Mammary epithelial cell (primary cell): Measurements from ENCODE around the gene JUNB.

Experiments
- CTCF ChIP-seq, 2 donors: IDR thresholded peaks in 1 of 2; conservative IDR thresholded peaks in 1 of 2; 2 replicates each; pipeline ENCODE4 v1.5.1; 2011 to 2012; ENCODE audit warnings: inconsistent platforms in 2 of 2, low read length in 2 of 2, mild to moderate bottlenecking in 2 of 2, control low read depth in 1 of 2, low read depth in 1 of 2; ENCODE audit not compliant: insufficient read depth in 1 of 2; ENCODE audit errors: extremely low read depth in 1 of 2
- EZH2 ChIP-seq: IDR thresholded peaks from 2 replicates; pipeline ENCODE4 v1.6.1; 2012; ENCODE audit warnings: low read length, inconsistent platforms, borderline replicate concordance

- TF ChIP-seq CTCF (conservative IDR thresholded peaks at IDR 0.05 in 1 of 2, IDR thresholded peaks at IDR 0.05 in 1 of 2; ENCODE audit: extremely low read depth in 1 of 2, insufficient read depth in 1 of 2, low read depth in 1 of 2, low read length in 2 of 2) (no peak), EZH2 (peak; percentile 58)
Measured at GRCh38 chr19:12834566-12834943, 43.3 kb downstream of the JUNB start, which contains the start of gene RTBDN.
